Erythroblast (primary cell): ENCODE results near the gene SNX33.
A peak's percentile ranks its signal among the peaks of the same experiment; 100 is the strongest.
"Not testable (repeated sequence)": the region's sequence is repeated elsewhere in the genome, so short reads cannot be mapped to it uniquely, and the experiment has no call there.

Experiments
- DNase-seq, 2 experiments: peaks; one replicate each; lab custom pipeline; 2025; lab: John Stamatoyannopoulos, UW
- GATA1 ChIP-seq: IDR thresholded peaks from 2 replicates; pipeline ENCODE4 v1.6.1; 2011; ENCODE audit warnings: low read depth, mild to moderate bottlenecking, control low read depth, low read length, moderate library complexity
- POLR2A ChIP-seq: IDR thresholded peaks from 2 replicates; pipeline ENCODE4 v1.6.1; 2011; ENCODE audit warnings: mild to moderate bottlenecking, low read length

Gene SNX33

DNA sequence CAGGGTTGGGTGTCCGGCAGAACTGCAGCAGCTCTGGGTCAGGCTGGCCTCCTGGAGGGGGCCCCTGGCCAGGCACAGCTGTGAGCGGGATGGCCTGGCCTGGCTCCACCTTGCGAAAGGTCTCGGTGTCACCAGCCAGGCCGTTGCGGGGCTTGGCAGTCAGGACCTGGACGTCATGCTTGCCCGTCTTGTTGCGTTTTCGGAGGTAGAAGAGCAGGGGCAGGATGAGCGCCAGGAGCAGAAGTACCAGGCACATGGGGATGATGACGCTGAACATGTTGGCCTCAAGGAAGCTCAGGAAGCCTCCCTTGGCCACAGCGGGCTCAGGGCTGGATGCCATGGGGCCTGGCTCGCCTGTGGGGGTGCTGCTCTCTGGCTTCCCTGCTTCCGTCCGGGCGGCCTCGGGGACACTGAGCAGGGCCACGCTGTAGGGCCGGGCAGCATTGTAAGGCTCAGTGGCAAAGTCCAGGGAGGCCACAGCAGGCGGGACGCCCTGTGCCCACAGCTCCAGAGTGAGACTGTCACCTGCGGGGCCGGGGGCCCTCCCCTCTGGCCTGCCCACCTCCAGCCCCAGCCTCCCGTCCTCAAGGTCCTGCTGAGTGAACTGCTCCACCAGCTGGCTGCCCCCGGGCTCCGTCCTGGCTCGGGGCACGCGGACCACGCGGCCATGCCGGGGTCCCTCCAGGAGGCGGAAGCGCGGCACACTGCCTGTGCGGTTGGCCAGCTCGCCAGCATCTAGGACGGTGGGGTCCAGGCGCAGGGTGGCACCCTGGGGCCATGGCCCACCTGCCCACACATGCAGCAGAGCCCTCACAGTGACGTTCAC is 28.1 kb downstream of the SNX33 start:
- no peak for TF ChIP-seq GATA1
- TF ChIP-seq POLR2A, result no peak

GRCh38 chr15:75676688-75677464 is 29.2 kb downstream of the SNX33 start:
- TF ChIP-seq GATA1 (no peak), POLR2A (no peak)
- no peak for DNase-seq

More for the DNA sequence above, 28.1 kb downstream of the SNX33 start:
- no peak for DNase-seq

DNA sequence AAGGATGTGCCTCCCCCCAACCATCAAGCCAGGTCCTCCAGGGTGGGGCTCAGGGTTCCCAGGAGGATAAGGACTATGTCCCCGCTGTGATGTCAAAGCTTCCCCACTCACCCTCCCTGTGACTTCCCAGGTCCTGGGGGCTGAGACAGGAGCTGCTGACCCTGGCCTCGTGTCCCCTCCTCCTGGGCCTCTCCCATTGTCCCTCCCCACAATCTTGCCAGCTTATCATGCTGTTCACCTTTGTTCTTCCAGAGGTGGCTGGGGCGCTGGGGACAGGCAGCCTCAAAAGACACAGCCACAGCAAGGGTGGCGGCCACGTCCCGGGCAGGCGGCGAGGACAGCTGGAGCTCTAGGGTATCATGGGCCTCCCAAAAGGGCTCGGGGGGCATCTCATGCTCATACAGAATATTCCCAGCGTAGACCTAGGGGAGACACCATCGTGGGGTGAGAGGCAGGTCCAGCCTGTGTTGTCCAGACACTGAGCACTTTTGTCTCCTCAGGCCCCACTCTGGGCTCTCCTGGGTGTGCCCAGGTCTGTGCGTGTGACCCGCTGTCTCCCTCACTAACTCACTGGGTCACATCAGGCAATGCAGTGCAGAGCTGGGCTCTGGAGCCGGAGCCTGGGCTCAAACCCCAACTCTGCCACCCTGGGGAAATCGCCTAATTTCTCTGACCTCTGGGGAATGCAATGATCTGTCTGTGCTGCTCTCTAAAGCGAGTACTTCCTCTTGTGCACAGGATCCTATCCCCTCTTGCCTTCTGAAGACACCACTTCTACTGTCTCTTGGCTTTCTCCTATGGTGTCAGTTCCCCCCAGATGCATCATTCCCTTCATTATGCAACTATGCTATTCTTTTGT is 30.0 kb downstream of the SNX33 start:
- no peak for DNase-seq
- TF ChIP-seq POLR2A (no peak), GATA1 (no peak)

- DNase-seq, result not testable (repeated sequence)
Observed at GRCh38 chr15:75678324-75678690, 30.6 kb downstream of the SNX33 start.

DNA sequence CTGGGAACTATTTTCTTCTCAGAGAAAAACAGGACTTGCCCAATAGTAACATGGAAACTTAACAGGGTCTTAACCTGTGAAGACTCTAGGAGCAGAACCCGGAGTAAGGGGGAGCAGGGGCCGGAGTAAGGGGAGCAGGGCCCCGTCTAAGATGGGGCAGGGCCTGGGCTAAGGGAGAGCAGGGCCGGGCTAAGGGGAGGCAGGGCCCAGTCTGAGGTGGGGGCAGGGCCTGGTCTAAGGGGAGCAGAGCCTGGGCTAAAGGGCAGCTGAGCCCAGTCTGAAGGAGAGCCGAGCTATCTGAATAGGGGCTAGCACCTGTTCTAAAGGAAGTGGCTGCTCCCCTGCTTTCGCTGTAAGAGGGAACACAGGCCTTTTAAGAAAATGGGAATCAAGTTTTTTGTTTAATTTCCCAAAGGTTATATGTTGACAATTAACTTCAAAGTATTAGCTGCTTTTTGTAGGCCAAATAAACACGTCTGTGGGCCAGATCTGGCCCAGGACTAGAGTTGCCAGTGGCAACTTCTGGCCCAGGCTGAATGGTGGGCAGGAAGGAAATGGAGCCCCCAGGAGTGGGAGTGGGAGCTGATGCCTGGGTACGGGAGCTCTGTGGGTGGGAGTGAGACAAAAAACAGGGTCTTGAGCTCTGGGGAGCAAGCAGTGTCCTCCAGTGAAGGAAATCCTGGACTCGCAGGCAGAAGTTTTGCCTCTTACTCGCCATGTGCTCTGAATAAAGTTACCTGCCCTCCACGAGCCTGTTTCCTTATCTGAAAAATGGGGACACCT is 32.5 kb downstream of the SNX33 start:
- no peak for DNase-seq
- TF ChIP-seq POLR2A (no peak), GATA1 (no peak)

- TF ChIP-seq GATA1 (no peak), POLR2A (no peak)
- DNase-seq, result no peak
Observed at GRCh38 chr15:75682181-75683135, 34.7 kb downstream of the SNX33 start.

GRCh38 chr15:75683646-75684312 is 36.1 kb downstream of the SNX33 start:
- peak; percentile 67 to 81 for DNase-seq

DNA sequence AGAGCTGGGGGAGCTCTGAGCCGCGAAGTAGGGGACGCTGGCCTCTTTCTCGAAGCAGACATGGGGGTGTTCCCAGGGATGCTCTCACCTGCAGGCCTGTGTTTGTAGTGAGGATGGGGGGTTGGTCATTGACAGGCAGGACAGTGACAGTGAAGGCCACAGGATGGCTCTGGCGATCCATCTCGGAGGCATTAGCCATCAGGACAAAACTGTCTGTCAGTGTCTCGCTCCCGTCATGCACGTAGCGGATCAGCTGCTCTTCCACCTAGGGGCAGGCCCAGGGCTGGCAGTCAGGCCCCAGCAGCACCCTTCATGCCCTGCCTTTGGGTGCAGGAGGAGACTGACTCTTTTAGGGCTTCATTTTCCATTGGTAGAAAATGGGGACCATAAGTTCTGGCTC is 36.9 kb downstream of the SNX33 start:
- DNase-seq, result no peak
- no peak for TF ChIP-seq GATA1
- no peak for TF ChIP-seq POLR2A

GRCh38 chr15:75685195-75685594 is 37.5 kb downstream of the SNX33 start:
- no peak for DNase-seq
- TF ChIP-seq POLR2A, result no peak
- no peak for TF ChIP-seq GATA1

GRCh38 chr15:75686212-75686642 is 38.5 kb downstream of the SNX33 start:
- peak; percentile 76 to 87 for DNase-seq

- DNase-seq, result peak in 1 of 2 experiments; percentile 17
- TF ChIP-seq POLR2A (no peak), GATA1 (no peak)
Observed at GRCh38 chr15:75687486-75688277, 40.0 kb downstream of the SNX33 start.
